Measurements from ENCODE around the gene PSAPL1.

Gene PSAPL1

GRCh38 chr4:7390906-7391636, 43.7 kb downstream of the PSAPL1 start:
- no peaks in the 10 kb centered on the region for H3K4me1 ChIP-seq (ENCODE audit: control insufficient read depth in 2 of 2, insufficient read depth in 2 of 2, low read length in 2 of 2)
- no peaks in the 10 kb centered on the region for H3K36me3 ChIP-seq (ENCODE audit: control insufficient read depth in 2 of 2, insufficient read depth in 2 of 2, low read length in 2 of 2)
- H3K9ac ChIP-seq (ENCODE audit: low read depth in 1 of 2, low read length in 2 of 2) = no peak overlapping the region
- H3K27me3 ChIP-seq (ENCODE audit: control insufficient read depth in 2 of 2, insufficient read depth in 2 of 2, low read length in 2 of 2) = peaks cover 0 to 4% of the 10 kb centered on the region in 2 donors
- H3K4me3 ChIP-seq (ENCODE audit: low read length in 2 of 2) = no peak overlapping the region
- H3K27ac ChIP-seq (ENCODE audit: low read depth in 2 of 2, low read length in 2 of 2) = no peak overlapping the region
- no peaks in the 10 kb centered on the region for H3K9me3 ChIP-seq (ENCODE audit: control insufficient read depth in 2 of 2, low read length in 2 of 2)

- Histone ChIP-seq H3K4me3 (ENCODE audit: low read length in 2 of 2) (no peak overlapping the region), H3K27me3 (ENCODE audit: control insufficient read depth in 2 of 2, insufficient read depth in 2 of 2, low read length in 2 of 2) (peaks cover 0 to 4% of the 10 kb centered on the region in 2 donors), H3K4me1 (ENCODE audit: control insufficient read depth in 2 of 2, insufficient read depth in 2 of 2, low read length in 2 of 2) (no peaks in the 10 kb centered on the region), H3K9me3 (ENCODE audit: control insufficient read depth in 2 of 2, low read length in 2 of 2) (no peaks in the 10 kb centered on the region), H3K9ac (ENCODE audit: low read depth in 1 of 2, low read length in 2 of 2) (no peak overlapping the region), H3K27ac (ENCODE audit: low read depth in 2 of 2, low read length in 2 of 2) (no peak overlapping the region), H3K36me3 (ENCODE audit: control insufficient read depth in 2 of 2, insufficient read depth in 2 of 2, low read length in 2 of 2) (no peaks in the 10 kb centered on the region)
These were observed 44.4 kb downstream of the PSAPL1 start for GRCh38 chr4:7390336-7390735.

DNA sequence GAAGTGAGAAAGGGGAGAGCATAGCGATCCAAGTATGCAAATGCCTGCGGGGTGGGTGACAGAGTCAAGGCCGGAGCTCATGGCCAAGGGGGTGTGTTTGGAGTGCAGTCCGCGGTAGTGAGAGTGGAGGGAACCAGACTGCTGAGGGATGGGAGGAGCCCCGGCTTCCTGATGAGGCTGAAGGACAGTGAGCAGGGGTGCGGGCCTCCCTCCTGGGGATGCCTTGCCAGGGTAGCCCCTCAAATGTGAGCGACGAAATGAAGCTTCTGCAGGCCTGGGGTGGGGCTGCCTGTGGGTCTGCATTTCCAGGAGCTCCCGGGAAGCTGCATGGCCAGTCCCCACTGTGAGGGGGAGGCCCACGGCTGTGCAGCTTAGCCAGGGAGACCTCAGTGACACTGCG, 45.0 kb downstream of the PSAPL1 start:
- Histone ChIP-seq H3K4me3 (ENCODE audit: low read length in 2 of 2) (no peak overlapping the region), H3K27me3 (ENCODE audit: control insufficient read depth in 2 of 2, insufficient read depth in 2 of 2, low read length in 2 of 2) (peaks cover 0 to 4% of the 10 kb centered on the region in 2 donors), H3K27ac (ENCODE audit: low read depth in 2 of 2, low read length in 2 of 2) (no peak overlapping the region), H3K36me3 (ENCODE audit: control insufficient read depth in 2 of 2, insufficient read depth in 2 of 2, low read length in 2 of 2) (no peaks in the 10 kb centered on the region), H3K4me1 (ENCODE audit: control insufficient read depth in 2 of 2, insufficient read depth in 2 of 2, low read length in 2 of 2) (no peaks in the 10 kb centered on the region), H3K9ac (ENCODE audit: low read depth in 1 of 2, low read length in 2 of 2) (no peak overlapping the region), H3K9me3 (ENCODE audit: control insufficient read depth in 2 of 2, low read length in 2 of 2) (no peaks in the 10 kb centered on the region)

DNA sequence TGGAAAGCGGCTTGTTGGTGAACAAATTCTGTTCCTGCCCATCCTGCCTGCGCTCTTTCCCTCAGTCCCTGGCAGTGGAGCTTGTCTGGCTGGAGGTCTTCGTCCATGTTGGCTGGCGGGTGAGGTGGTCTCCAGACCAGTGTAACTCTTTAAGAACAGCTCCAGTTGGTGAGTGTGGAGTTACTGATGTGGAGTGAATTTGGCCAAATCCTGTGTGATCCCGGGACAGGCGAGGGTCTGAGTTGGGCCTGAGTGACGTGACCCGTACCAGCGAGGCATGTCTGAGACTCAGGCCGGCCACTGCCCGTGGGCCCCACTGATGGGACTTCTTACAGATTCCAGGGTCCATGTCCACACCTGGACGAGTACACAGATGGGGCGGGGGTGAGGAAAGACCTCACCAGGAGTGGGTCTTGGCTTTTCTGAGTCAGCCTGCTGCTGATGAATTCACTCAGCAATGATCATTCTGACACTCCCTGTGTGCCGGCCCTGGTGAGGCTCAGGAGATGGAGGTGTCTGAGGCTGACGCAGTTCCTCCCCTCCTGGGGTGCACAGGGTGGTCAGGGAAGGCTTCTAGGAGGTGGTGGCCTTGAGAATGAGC, 45.5 kb downstream of the PSAPL1 start:
- no peaks in the 10 kb centered on the region for H3K36me3 ChIP-seq (ENCODE audit: control insufficient read depth in 2 of 2, insufficient read depth in 2 of 2, low read length in 2 of 2)
- no peaks in the 10 kb centered on the region for H3K9me3 ChIP-seq (ENCODE audit: control insufficient read depth in 2 of 2, low read length in 2 of 2)
- no peak overlapping the region for H3K27ac ChIP-seq (ENCODE audit: low read depth in 2 of 2, low read length in 2 of 2)
- no peaks in the 10 kb centered on the region for H3K4me1 ChIP-seq (ENCODE audit: control insufficient read depth in 2 of 2, insufficient read depth in 2 of 2, low read length in 2 of 2)
- peaks cover 0 to 4% of the 10 kb centered on the region in 2 donors for H3K27me3 ChIP-seq (ENCODE audit: control insufficient read depth in 2 of 2, insufficient read depth in 2 of 2, low read length in 2 of 2)
- no peak overlapping the region for H3K4me3 ChIP-seq (ENCODE audit: low read length in 2 of 2)
- H3K9ac ChIP-seq (ENCODE audit: low read depth in 1 of 2, low read length in 2 of 2) = no peak overlapping the region

DNA sequence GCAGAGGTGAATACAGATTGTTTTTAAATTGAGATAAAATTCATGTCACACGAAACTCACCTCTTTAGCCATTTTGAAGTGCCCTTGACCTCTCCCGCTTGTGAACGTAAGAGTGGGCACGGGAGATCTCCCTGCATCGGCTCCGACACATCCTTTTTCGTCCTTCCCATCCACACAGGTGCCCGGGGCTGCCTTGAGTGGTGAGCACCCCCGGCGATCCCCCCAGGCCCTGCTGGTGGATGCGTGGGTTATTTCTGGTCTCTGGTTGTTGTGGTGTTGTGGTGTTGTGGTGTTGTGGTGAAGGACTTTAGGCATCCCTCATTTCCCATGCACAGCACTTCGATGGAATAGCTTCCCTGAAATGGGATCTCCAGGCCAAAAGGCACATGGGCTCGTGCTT, 46.1 kb downstream of the PSAPL1 start:
- Histone ChIP-seq H3K4me1 (ENCODE audit: control insufficient read depth in 2 of 2, insufficient read depth in 2 of 2, low read length in 2 of 2) (no peaks in the 10 kb centered on the region), H3K27ac (ENCODE audit: low read depth in 2 of 2, low read length in 2 of 2) (no peak overlapping the region), H3K9ac (ENCODE audit: low read depth in 1 of 2, low read length in 2 of 2) (no peak overlapping the region), H3K36me3 (ENCODE audit: control insufficient read depth in 2 of 2, insufficient read depth in 2 of 2, low read length in 2 of 2) (no peaks in the 10 kb centered on the region), H3K27me3 (ENCODE audit: control insufficient read depth in 2 of 2, insufficient read depth in 2 of 2, low read length in 2 of 2) (peaks cover 0 to 4% of the 10 kb centered on the region in 2 donors), H3K9me3 (ENCODE audit: control insufficient read depth in 2 of 2, low read length in 2 of 2) (no peaks in the 10 kb centered on the region), H3K4me3 (ENCODE audit: low read length in 2 of 2) (no peak overlapping the region)

DNA sequence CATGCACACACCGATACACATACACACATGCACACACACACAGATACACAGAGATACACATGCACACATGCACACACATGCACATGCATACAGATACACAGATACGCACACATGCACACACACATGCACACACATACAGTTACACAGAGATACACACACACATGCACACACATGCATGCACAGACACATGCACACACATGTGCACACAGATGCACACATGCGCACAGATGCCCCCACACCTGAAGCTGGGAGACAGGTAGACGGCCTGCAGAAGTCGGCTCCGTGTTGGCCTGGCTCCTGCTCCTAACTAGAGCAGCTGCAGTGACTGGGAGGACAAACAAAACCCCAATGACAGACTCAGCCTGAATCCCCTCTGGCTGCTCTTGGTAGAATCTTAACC, 46.8 kb downstream of the PSAPL1 start:
- no peak overlapping the region for H3K9ac ChIP-seq (ENCODE audit: low read depth in 1 of 2, low read length in 2 of 2)
- no peaks in the 10 kb centered on the region for H3K36me3 ChIP-seq (ENCODE audit: control insufficient read depth in 2 of 2, insufficient read depth in 2 of 2, low read length in 2 of 2)
- H3K27me3 ChIP-seq (ENCODE audit: control insufficient read depth in 2 of 2, insufficient read depth in 2 of 2, low read length in 2 of 2) = peaks cover 0 to 4% of the 10 kb centered on the region in 2 donors
- no peak overlapping the region for H3K27ac ChIP-seq (ENCODE audit: low read depth in 2 of 2, low read length in 2 of 2)
- H3K4me1 ChIP-seq (ENCODE audit: control insufficient read depth in 2 of 2, insufficient read depth in 2 of 2, low read length in 2 of 2) = no peaks in the 10 kb centered on the region
- no peak overlapping the region for H3K4me3 ChIP-seq (ENCODE audit: low read length in 2 of 2)
- no peaks in the 10 kb centered on the region for H3K9me3 ChIP-seq (ENCODE audit: control insufficient read depth in 2 of 2, low read length in 2 of 2)

DNA sequence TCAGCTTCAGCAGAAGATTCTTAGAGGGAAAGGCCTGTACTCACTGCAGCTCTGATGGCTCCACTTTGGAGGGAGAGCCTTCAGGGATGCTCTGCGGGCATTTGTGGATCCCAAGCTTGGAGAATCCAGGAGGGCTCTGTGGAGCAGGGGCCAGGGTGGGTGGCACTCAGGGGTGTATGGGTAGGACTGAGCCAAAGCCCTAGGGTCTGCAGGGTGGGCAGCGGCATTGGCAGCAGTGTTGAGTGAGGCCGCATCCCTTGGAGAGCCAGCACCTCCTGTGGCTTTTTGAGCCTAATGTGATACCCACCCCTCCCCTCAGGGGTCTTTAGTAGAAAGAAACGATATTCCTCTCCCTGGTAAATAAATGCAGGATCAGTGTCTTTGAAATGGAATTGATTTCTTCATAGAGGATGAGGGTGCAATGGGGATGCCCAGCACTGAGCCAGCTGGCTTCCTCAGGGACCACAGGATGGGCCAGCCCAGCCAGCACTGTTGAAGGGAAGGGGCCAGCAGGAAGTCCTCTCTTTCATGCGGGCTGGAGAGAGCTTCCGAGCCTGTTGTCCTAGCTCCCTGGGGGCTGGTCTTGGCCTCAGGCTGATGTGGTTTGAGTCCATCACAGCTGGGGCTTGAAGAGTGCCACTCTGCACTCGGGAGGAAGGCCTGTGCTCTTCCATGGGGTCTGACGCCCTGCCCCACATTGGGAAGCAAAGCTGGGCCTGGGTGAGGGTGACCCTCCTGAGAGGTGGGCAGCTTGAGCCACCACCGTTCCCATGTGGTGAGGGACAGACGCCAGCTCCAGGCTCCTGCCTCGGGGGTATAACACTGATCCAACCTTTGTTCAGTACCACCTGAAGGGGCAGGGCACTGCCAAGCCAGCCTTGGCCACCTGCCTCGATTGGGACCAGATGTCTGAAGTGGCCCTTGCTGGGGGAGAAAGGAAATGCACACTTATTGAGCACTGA, 49.5 kb downstream of the PSAPL1 start:
- Histone ChIP-seq H3K9me3 (ENCODE audit: control insufficient read depth in 2 of 2, low read length in 2 of 2) (no peaks in the 10 kb centered on the region), H3K27ac (ENCODE audit: low read depth in 2 of 2, low read length in 2 of 2) (no peak overlapping the region)

GRCh38 chr4:7384003-7384928, 50.5 kb downstream of the PSAPL1 start:
- Histone ChIP-seq H3K9me3 (ENCODE audit: control insufficient read depth in 2 of 2, low read length in 2 of 2) (no peaks in the 10 kb centered on the region), H3K9ac (ENCODE audit: low read depth in 1 of 2, low read length in 2 of 2) (no peak overlapping the region), H3K4me1 (ENCODE audit: control insufficient read depth in 2 of 2, insufficient read depth in 2 of 2, low read length in 2 of 2) (no peaks in the 10 kb centered on the region), H3K4me3 (ENCODE audit: low read length in 2 of 2) (no peak overlapping the region), H3K27ac (ENCODE audit: low read depth in 2 of 2, low read length in 2 of 2) (no peak overlapping the region), H3K36me3 (ENCODE audit: control insufficient read depth in 2 of 2, insufficient read depth in 2 of 2, low read length in 2 of 2) (no peaks in the 10 kb centered on the region), H3K27me3 (ENCODE audit: control insufficient read depth in 2 of 2, insufficient read depth in 2 of 2, low read length in 2 of 2) (no peaks in the 10 kb centered on the region)

More for the DNA sequence above, 49.5 kb downstream of the PSAPL1 start:
- H3K4me3 ChIP-seq (ENCODE audit: low read length in 2 of 2) = no peak overlapping the region
- H3K9ac ChIP-seq (ENCODE audit: low read depth in 1 of 2, low read length in 2 of 2) = no peak overlapping the region
- no peaks in the 10 kb centered on the region for H3K4me1 ChIP-seq (ENCODE audit: control insufficient read depth in 2 of 2, insufficient read depth in 2 of 2, low read length in 2 of 2)
- no peaks in the 10 kb centered on the region for H3K36me3 ChIP-seq (ENCODE audit: control insufficient read depth in 2 of 2, insufficient read depth in 2 of 2, low read length in 2 of 2)
- H3K27me3 ChIP-seq (ENCODE audit: control insufficient read depth in 2 of 2, insufficient read depth in 2 of 2, low read length in 2 of 2) = no peaks in the 10 kb centered on the region

GRCh38 chr4:7383266-7383665, 51.5 kb downstream of the PSAPL1 start:
- Histone ChIP-seq H3K27me3 (ENCODE audit: control insufficient read depth in 2 of 2, insufficient read depth in 2 of 2, low read length in 2 of 2) (no peaks in the 10 kb centered on the region), H3K4me1 (ENCODE audit: control insufficient read depth in 2 of 2, insufficient read depth in 2 of 2, low read length in 2 of 2) (no peaks in the 10 kb centered on the region), H3K4me3 (ENCODE audit: low read length in 2 of 2) (no peak overlapping the region), H3K27ac (ENCODE audit: low read depth in 2 of 2, low read length in 2 of 2) (no peak overlapping the region), H3K9ac (ENCODE audit: low read depth in 1 of 2, low read length in 2 of 2) (no peak overlapping the region), H3K36me3 (ENCODE audit: control insufficient read depth in 2 of 2, insufficient read depth in 2 of 2, low read length in 2 of 2) (no peaks in the 10 kb centered on the region), H3K9me3 (ENCODE audit: control insufficient read depth in 2 of 2, low read length in 2 of 2) (no peaks in the 10 kb centered on the region)

Measured in mucosa of rectum (tissue), 2 donors.